ENCODE results near the gene EXOC4.

The EXOC4 gene

GRCh38 chr7:133293384-133294160 lies 40.7 kb downstream of the EXOC4 start:
- H3K4me1 ChIP-seq (ENCODE audit: control insufficient read depth, insufficient read depth, low read length): no peaks in the 10 kb centered on the region
- H3K27ac ChIP-seq (ENCODE audit: insufficient read depth, low read depth, low read length, poor library complexity, severe bottlenecking): no peak overlapping the region

GRCh38 chr7:133294234-133294633 lies 41.4 kb downstream of the EXOC4 start:
- Histone ChIP-seq H3K4me1 (ENCODE audit: control insufficient read depth, insufficient read depth, low read length) (no peaks in the 10 kb centered on the region), H3K4me3 (ENCODE audit: insufficient read depth, low read depth, low read length) (no peak overlapping the region), H3K9me3 (ENCODE audit: control insufficient read depth, low read length) (no peaks in the 10 kb centered on the region), H3K27ac (ENCODE audit: insufficient read depth, low read depth, low read length, poor library complexity, severe bottlenecking) (no peak overlapping the region), H3K27me3 (ENCODE audit: control insufficient read depth, insufficient read depth, low read length, poor library complexity, severe bottlenecking) (no peaks in the 10 kb centered on the region), H3K36me3 (ENCODE audit: control insufficient read depth, insufficient read depth, low read length) (no peaks in the 10 kb centered on the region)

More at GRCh38 chr7:133293384-133294160, 40.7 kb downstream of the EXOC4 start:
- Histone ChIP-seq H3K4me3 (ENCODE audit: insufficient read depth, low read depth, low read length) (no peak overlapping the region), H3K9me3 (ENCODE audit: control insufficient read depth, low read length) (no peaks in the 10 kb centered on the region), H3K36me3 (ENCODE audit: control insufficient read depth, insufficient read depth, low read length) (no peaks in the 10 kb centered on the region), H3K27me3 (ENCODE audit: control insufficient read depth, insufficient read depth, low read length, poor library complexity, severe bottlenecking) (no peaks in the 10 kb centered on the region)
- 91 to 94% methylated on average over 6 of the region's 6 CpGs for WGBS, 2 experiments

GRCh38 chr7:133295484-133295883 lies 42.6 kb downstream of the EXOC4 start:
- Histone ChIP-seq H3K4me3 (ENCODE audit: insufficient read depth, low read depth, low read length) (no peak overlapping the region), H3K4me1 (ENCODE audit: control insufficient read depth, insufficient read depth, low read length) (no peaks in the 10 kb centered on the region), H3K27ac (ENCODE audit: insufficient read depth, low read depth, low read length, poor library complexity, severe bottlenecking) (no peak overlapping the region), H3K9me3 (ENCODE audit: control insufficient read depth, low read length) (no peaks in the 10 kb centered on the region), H3K27me3 (ENCODE audit: control insufficient read depth, insufficient read depth, low read length, poor library complexity, severe bottlenecking) (no peaks in the 10 kb centered on the region), H3K36me3 (ENCODE audit: control insufficient read depth, insufficient read depth, low read length) (no peaks in the 10 kb centered on the region)
- 91 to 92% methylated on average over 3 of the region's 3 CpGs for WGBS, 2 experiments

- Histone ChIP-seq H3K4me3 (ENCODE audit: insufficient read depth, low read depth, low read length) (no peak overlapping the region), H3K27ac (ENCODE audit: insufficient read depth, low read depth, low read length, poor library complexity, severe bottlenecking) (no peak overlapping the region), H3K4me1 (ENCODE audit: control insufficient read depth, insufficient read depth, low read length) (peaks cover 2% of the 10 kb centered on the region), H3K27me3 (ENCODE audit: control insufficient read depth, insufficient read depth, low read length, poor library complexity, severe bottlenecking) (no peaks in the 10 kb centered on the region), H3K9me3 (ENCODE audit: control insufficient read depth, low read length) (no peaks in the 10 kb centered on the region), H3K36me3 (ENCODE audit: control insufficient read depth, insufficient read depth, low read length) (no peaks in the 10 kb centered on the region)
- 94 to 96% methylated on average over 1 of the region's 1 CpG for WGBS, 2 experiments
These were observed 44.2 kb downstream of the EXOC4 start for GRCh38 chr7:133297093-133297492.

- peaks cover 2% of the 10 kb centered on the region for H3K4me1 ChIP-seq (ENCODE audit: control insufficient read depth, insufficient read depth, low read length)
- H3K27ac ChIP-seq (ENCODE audit: insufficient read depth, low read depth, low read length, poor library complexity, severe bottlenecking): no peak overlapping the region
- H3K4me3 ChIP-seq (ENCODE audit: insufficient read depth, low read depth, low read length): no peak overlapping the region
- H3K36me3 ChIP-seq (ENCODE audit: control insufficient read depth, insufficient read depth, low read length): no peaks in the 10 kb centered on the region
- H3K9me3 ChIP-seq (ENCODE audit: control insufficient read depth, low read length): no peaks in the 10 kb centered on the region
- 82 to 87% methylated on average over 4 to 5 of the region's 5 CpGs for WGBS, 2 experiments
- no peaks in the 10 kb centered on the region for H3K27me3 ChIP-seq (ENCODE audit: control insufficient read depth, insufficient read depth, low read length, poor library complexity, severe bottlenecking)
These were observed 45.2 kb downstream of the EXOC4 start for GRCh38 chr7:133298080-133298479.

- Histone ChIP-seq H3K36me3 (ENCODE audit: control insufficient read depth, insufficient read depth, low read length) (no peaks in the 10 kb centered on the region), H3K27ac (ENCODE audit: insufficient read depth, low read depth, low read length, poor library complexity, severe bottlenecking) (no peak overlapping the region), H3K27me3 (ENCODE audit: control insufficient read depth, insufficient read depth, low read length, poor library complexity, severe bottlenecking) (no peaks in the 10 kb centered on the region), H3K9me3 (ENCODE audit: control insufficient read depth, low read length) (no peaks in the 10 kb centered on the region), H3K4me1 (ENCODE audit: control insufficient read depth, insufficient read depth, low read length) (peaks cover 2% of the 10 kb centered on the region), H3K4me3 (ENCODE audit: insufficient read depth, low read depth, low read length) (no peak overlapping the region)
- WGBS, 2 experiments: 96 to 98% methylated on average over 1 of the region's 1 CpG
These were observed 46.8 kb downstream of the EXOC4 start for GRCh38 chr7:133299676-133300075.

GRCh38 chr7:133300088-133300487 lies 47.2 kb downstream of the EXOC4 start:
- no peak overlapping the region for H3K27ac ChIP-seq (ENCODE audit: insufficient read depth, low read depth, low read length, poor library complexity, severe bottlenecking)
- no peaks in the 10 kb centered on the region for H3K36me3 ChIP-seq (ENCODE audit: control insufficient read depth, insufficient read depth, low read length)
- no peaks in the 10 kb centered on the region for H3K9me3 ChIP-seq (ENCODE audit: control insufficient read depth, low read length)
- H3K4me3 ChIP-seq (ENCODE audit: insufficient read depth, low read depth, low read length): no peak overlapping the region
- H3K27me3 ChIP-seq (ENCODE audit: control insufficient read depth, insufficient read depth, low read length, poor library complexity, severe bottlenecking): no peaks in the 10 kb centered on the region
- WGBS, 2 experiments: 85 to 95% methylated on average over 2 of the region's 2 CpGs
- peaks cover 2% of the 10 kb centered on the region for H3K4me1 ChIP-seq (ENCODE audit: control insufficient read depth, insufficient read depth, low read length)

- no peak overlapping the region for H3K4me3 ChIP-seq (ENCODE audit: insufficient read depth, low read depth, low read length)
- H3K36me3 ChIP-seq (ENCODE audit: control insufficient read depth, insufficient read depth, low read length): no peaks in the 10 kb centered on the region
- H3K27me3 ChIP-seq (ENCODE audit: control insufficient read depth, insufficient read depth, low read length, poor library complexity, severe bottlenecking): no peaks in the 10 kb centered on the region
- no peak overlapping the region for H3K27ac ChIP-seq (ENCODE audit: insufficient read depth, low read depth, low read length, poor library complexity, severe bottlenecking)
- H3K9me3 ChIP-seq (ENCODE audit: control insufficient read depth, low read length): no peaks in the 10 kb centered on the region
- peaks cover 2% of the 10 kb centered on the region for H3K4me1 ChIP-seq (ENCODE audit: control insufficient read depth, insufficient read depth, low read length)
- WGBS, 2 experiments: 91 to 92% methylated on average over 5 of the region's 5 CpGs
These were observed 47.9 kb downstream of the EXOC4 start for GRCh38 chr7:133300811-133301210.

- Histone ChIP-seq H3K4me3 (ENCODE audit: insufficient read depth, low read depth, low read length) (no peak overlapping the region), H3K27me3 (ENCODE audit: control insufficient read depth, insufficient read depth, low read length, poor library complexity, severe bottlenecking) (no peaks in the 10 kb centered on the region), H3K36me3 (ENCODE audit: control insufficient read depth, insufficient read depth, low read length) (no peaks in the 10 kb centered on the region), H3K9me3 (ENCODE audit: control insufficient read depth, low read length) (no peaks in the 10 kb centered on the region), H3K4me1 (ENCODE audit: control insufficient read depth, insufficient read depth, low read length) (peaks cover 2% of the 10 kb centered on the region), H3K27ac (ENCODE audit: insufficient read depth, low read depth, low read length, poor library complexity, severe bottlenecking) (no peak overlapping the region)
- 98 to 100% methylated on average over 2 of the region's 2 CpGs for WGBS, 2 experiments
These were observed 48.6 kb downstream of the EXOC4 start for GRCh38 chr7:133301444-133301843.

- Histone ChIP-seq H3K36me3 (ENCODE audit: control insufficient read depth, insufficient read depth, low read length) (peaks cover 3% of the 10 kb centered on the region), H3K27ac (ENCODE audit: insufficient read depth, low read depth, low read length, poor library complexity, severe bottlenecking) (no peak overlapping the region), H3K4me3 (ENCODE audit: insufficient read depth, low read depth, low read length) (no peak overlapping the region), H3K27me3 (ENCODE audit: control insufficient read depth, insufficient read depth, low read length, poor library complexity, severe bottlenecking) (no peaks in the 10 kb centered on the region), H3K4me1 (ENCODE audit: control insufficient read depth, insufficient read depth, low read length) (peaks cover 2% of the 10 kb centered on the region), H3K9me3 (ENCODE audit: control insufficient read depth, low read length) (no peaks in the 10 kb centered on the region)
- WGBS, 2 experiments: 100% methylated on average over 1 of the region's 1 CpG; no CpG with 5 or more reads in 1 of the 2 experiments
These were observed 50.5 kb downstream of the EXOC4 start for GRCh38 chr7:133303372-133303771.
